H7 (cell line): ENCODE measurements around the gene MAST4. TPM values are rescaled to one million over a fixed set of nuclear protein-coding genes. Genes with fewer than 3 reads are reported as not detected.

Experiments used
- DNase-seq: peaks from one replicate; pipeline ENCODE4 v3.0.0; 2012
- H3K27me3 ChIP-seq: 2 replicates; pipeline ENCODE4 v1.6.0; 2011; ENCODE audit warnings: mild to moderate bottlenecking, low read length; ENCODE audit not compliant: control insufficient read depth, insufficient read depth
- H3K36me3 ChIP-seq: replicated peaks from 2 replicates; pipeline ENCODE4 v1.5.1; 2011; ENCODE audit warnings: low read length; ENCODE audit not compliant: control insufficient read depth, insufficient read depth
- H3K4me3 ChIP-seq: 2 replicates; pipeline ENCODE4 v1.5.1; 2011; ENCODE audit warnings: low read depth, mild to moderate bottlenecking, control low read depth, low read length, moderate library complexity; ENCODE audit not compliant: insufficient read depth
- total RNA-seq: library from RNA; depleted of rRNA; stranded (reverse); fragments of >200 nt; shearing (Covaris generic); gene quantifications from 2 replicates; pipeline ENCODE4 v1.2.3, GENCODE V29; 2014

Gene MAST4
- total RNA-seq, 1 experiment from 2014 or later: 1.6 TPM

GRCh38 chr5:67209141-67209771, 613.1 kb downstream of the MAST4 start:
- peak; percentile 86 for DNase-seq
- H3K27me3 ChIP-seq: no peaks in the 10 kb centered on the region
- no peaks in the 10 kb centered on the region for H3K36me3 ChIP-seq
- no peak overlapping the region for H3K4me3 ChIP-seq

GRCh38 chr5:67211926-67212325, 615.7 kb downstream of the MAST4 start:
- H3K4me3 ChIP-seq: no peak overlapping the region
- no peaks in the 10 kb centered on the region for H3K36me3 ChIP-seq
- no peaks in the 10 kb centered on the region for H3K27me3 ChIP-seq
- DNase-seq: no peak

GRCh38 chr5:67214036-67214435, 617.8 kb downstream of the MAST4 start:
- DNase-seq: no peak
- Histone ChIP-seq H3K4me3 (no peak overlapping the region), H3K27me3 (no peaks in the 10 kb centered on the region), H3K36me3 (no peaks in the 10 kb centered on the region)

- H3K36me3 ChIP-seq: no peaks in the 10 kb centered on the region
- no peaks in the 10 kb centered on the region for H3K27me3 ChIP-seq
- no peak for DNase-seq
- no peak overlapping the region for H3K4me3 ChIP-seq
Observed at GRCh38 chr5:67214707-67215447, 618.7 kb downstream of the MAST4 start.

GRCh38 chr5:67215519-67216471, 619.6 kb downstream of the MAST4 start:
- no peaks in the 10 kb centered on the region for H3K36me3 ChIP-seq
- no peak for DNase-seq
- no peak overlapping the region for H3K4me3 ChIP-seq
- H3K27me3 ChIP-seq: no peaks in the 10 kb centered on the region

- no peak for DNase-seq
- Histone ChIP-seq H3K4me3 (no peak overlapping the region), H3K36me3 (no peaks in the 10 kb centered on the region), H3K27me3 (no peaks in the 10 kb centered on the region)
Observed at GRCh38 chr5:67216564-67216963, 620.4 kb downstream of the MAST4 start.
